PC-3 (cell line): ENCODE data around the gene CELF5. TPM values are rescaled to one million over a fixed set of nuclear protein-coding genes. Genes with fewer than 3 reads are reported as not detected.

ENCODE experiments used
- ATAC-seq: fragments of 200-7000 bp; cut with Tn5 transposase; 2 replicates; pipeline ENCODE4 v1.9.1; 2020; ENCODE audit warnings: mild to moderate bottlenecking, moderate library complexity
- BruUV-seq: library from RNA; stranded (reverse); fragments of 400-500 nt; replicated peaks from 2 replicates; lab custom pipeline; 2021; lab: Mats Ljungman, UMichigan
- CTCF ChIA-PET: fragments of 300-600 bp; sonication (Branson Sonifier 250); formaldehyde crosslinking; loops from one replicate; lab custom pipeline; 2022; ENCODE audit warnings: antibody characterized with exemption; lab: Charles Lee
- POLR2A ChIA-PET: fragments of 300-600 bp; sonication (Branson Sonifier 250); formaldehyde crosslinking; loops from one replicate; lab custom pipeline; 2022; ENCODE audit warnings: antibody characterized with exemption; ENCODE audit not compliant: unreplicated experiment; lab: Charles Lee
- DNase-seq: peaks from one replicate; pipeline ENCODE4 v3.0.0-alpha.2; 2015
- H2AFZ ChIP-seq: fragments of 300-600 bp; sonication (generic); 2 replicates; pipeline ENCODE4 v1.6.0; 2016; ENCODE audit warnings: antibody characterized with exemption, low read length
- H3F3A ChIP-seq: fragments of 300-600 bp; sonication (generic); one replicate; pipeline ENCODE4 v1.6.0; 2017; ENCODE audit warnings: antibody characterized with exemption, low read length, control low read depth, mild to moderate bottlenecking; ENCODE audit not compliant: unreplicated experiment
- H3K27ac ChIP-seq: fragments of 300-600 bp; sonication (generic); 2 replicates; pipeline ENCODE4 v1.5.1; 2016; ENCODE audit warnings: mild to moderate bottlenecking, low read length
- H3K27me3 ChIP-seq: fragments of 300-600 bp; sonication (generic); 2 replicates; pipeline ENCODE4 v1.6.1; 2016; ENCODE audit warnings: low read length, mixed read lengths
- H3K36me3 ChIP-seq: fragments of 300-600 bp; sonication (generic); 2 replicates; pipeline ENCODE4 v1.6.1; 2016; ENCODE audit warnings: low read depth, mixed run types, low read length, mixed read lengths
- H3K4me1 ChIP-seq: fragments of 300-600 bp; sonication (generic); 2 replicates; pipeline ENCODE4 v1.5.1; 2016; ENCODE audit warnings: low read length; ENCODE audit not compliant: insufficient read depth
- H3K4me2 ChIP-seq: fragments of 300-600 bp; sonication (generic); 2 replicates; pipeline ENCODE4 v1.6.0; 2016; ENCODE audit warnings: low read length
- H3K4me3 ChIP-seq: fragments of 300-600 bp; sonication (generic); 2 replicates; pipeline ENCODE4 v1.5.1; 2016; ENCODE audit warnings: mild to moderate bottlenecking, low read length, mixed read lengths
- H3K79me2 ChIP-seq: fragments of 300-600 bp; sonication (generic); 2 replicates; pipeline ENCODE4 v1.6.1; 2017; ENCODE audit warnings: low read length, mixed read lengths
- H3K9ac ChIP-seq: fragments of 300-600 bp; sonication (generic); 2 replicates; pipeline ENCODE4 v1.6.0; 2016; ENCODE audit warnings: mild to moderate bottlenecking, low read length
- H3K9me2 ChIP-seq: fragments of 300-600 bp; sonication (generic); replicated peaks from 2 replicates; pipeline ENCODE4 v1.6.1; 2016; ENCODE audit warnings: mixed run types, low read length, mixed read lengths
- H3K9me3 ChIP-seq: fragments of 300-600 bp; sonication (generic); 2 replicates; pipeline ENCODE4 v1.6.1; 2016; ENCODE audit warnings: low read length, mixed read lengths
- H4K20me1 ChIP-seq: fragments of 300-600 bp; sonication (generic); 2 replicates; pipeline ENCODE4 v1.6.1; 2016; ENCODE audit warnings: low read length, mixed read lengths
- CTCF ChIP-seq: fragments of 300-600 bp; sonication (generic); conservative IDR thresholded peaks from 2 replicates; pipeline ENCODE4 v1.5.1; 2017; ENCODE audit warnings: antibody characterized with exemption, low read depth, mild to moderate bottlenecking, low read length
- EZH2 ChIP-seq: fragments of 300-600 bp; sonication (generic); IDR thresholded peaks from one replicate; pipeline ENCODE4 v1.6.1; 2017; ENCODE audit warnings: antibody characterized with exemption, mild to moderate bottlenecking, low read length; ENCODE audit not compliant: unreplicated experiment
- EZH2phosphoT487 ChIP-seq: fragments of 300-600 bp; sonication (generic); IDR thresholded peaks from 2 replicates; pipeline ENCODE4 v1.6.1; 2018; ENCODE audit warnings: mild to moderate bottlenecking, antibody characterized with exemption, low read length, borderline replicate concordance
- intact Hi-C: fragments of 100-400 bp; cut with micrococcal nuclease; formaldehyde crosslinking; loops from 2 replicates; pipeline ENCODE4 v1.9.0; 2023
- total RNA-seq: library from RNA; depleted of rRNA; stranded (reverse); fragments of >200 nt; gene quantifications from 2 replicates; pipeline ENCODE4 v1.2.3, GENCODE V29; 2014

CELF5 gene
- total RNA-seq, 1 experiment from 2014 or later: 0.44 TPM

GRCh38 chr19:3266092-3266693, 41.7 kb downstream of the CELF5 start:
- ATAC-seq: no peak
- Histone ChIP-seq H3K27me3 (peaks cover 10% of the 10 kb centered on the region), H3K36me3 (no peaks in the 10 kb centered on the region), H3K9me3 (no peaks in the 10 kb centered on the region), H3K4me3 (no peak overlapping the region), H3F3A (no peaks in the 10 kb centered on the region), H3K27ac (no peak overlapping the region), H3K4me2 (no peak overlapping the region), H3K9ac (no peak overlapping the region), H3K79me2 (no peaks in the 10 kb centered on the region), H2AFZ (no peak overlapping the region), H4K20me1 (no peaks in the 10 kb centered on the region), H3K4me1 (no peaks in the 10 kb centered on the region), H3K9me2 (no peaks in the 10 kb centered on the region)
- intact Hi-C loops: no loop called here
- BruUV-seq: no TSS peak
- CTCF ChIA-PET: no interaction called here
- DNase-seq: no peak
- TF ChIP-seq EZH2 (no peak), EZH2phosphoT487 (no peak), CTCF (no peak)
- POLR2A ChIA-PET: no interaction called here

GRCh38 chr19:3266792-3267514, 42.5 kb downstream of the CELF5 start:
- H3K4me2 ChIP-seq: no peak overlapping the region
- intact Hi-C loops: no loop called here
- H3K9ac ChIP-seq: no peak overlapping the region
- no peaks in the 10 kb centered on the region for H3F3A ChIP-seq
- H4K20me1 ChIP-seq: no peaks in the 10 kb centered on the region
- H3K79me2 ChIP-seq: no peaks in the 10 kb centered on the region
- ATAC-seq (no peak), DNase-seq (no peak)
- H3K36me3 ChIP-seq: no peaks in the 10 kb centered on the region
- ChIA-PET POLR2A (no interaction called here), CTCF (no interaction called here)
- no peak overlapping the region for H3K27ac ChIP-seq
- H3K9me2 ChIP-seq: no peaks in the 10 kb centered on the region
- BruUV-seq: no TSS peak
- TF ChIP-seq CTCF: no peak
- TF ChIP-seq EZH2phosphoT487: no peak
- TF ChIP-seq EZH2: no peak
- no peak overlapping the region for H3K4me3 ChIP-seq
- H3K27me3 ChIP-seq: peaks cover 10% of the 10 kb centered on the region
- H2AFZ ChIP-seq: no peak overlapping the region
- no peaks in the 10 kb centered on the region for H3K9me3 ChIP-seq
- no peaks in the 10 kb centered on the region for H3K4me1 ChIP-seq

GRCh38 chr19:3268326-3268725, 43.9 kb downstream of the CELF5 start:
- CTCF ChIA-PET: interaction anchor here (0.7 kb wide), 1 partner anchor 59 kb away, joined by 3 read pairs; no protein-coding TSS in a partner anchor
- Histone ChIP-seq H3K36me3 (no peaks in the 10 kb centered on the region), H3F3A (no peaks in the 10 kb centered on the region), H2AFZ (no peak overlapping the region), H3K9me2 (no peaks in the 10 kb centered on the region), H3K4me2 (no peak overlapping the region), H3K9me3 (no peaks in the 10 kb centered on the region), H3K4me1 (no peaks in the 10 kb centered on the region), H3K4me3 (no peak overlapping the region), H3K9ac (no peak overlapping the region), H3K79me2 (no peaks in the 10 kb centered on the region), H3K27ac (no peak overlapping the region), H4K20me1 (no peaks in the 10 kb centered on the region), H3K27me3 (peaks cover 10% of the 10 kb centered on the region)
- TF ChIP-seq EZH2phosphoT487: no peak
- TF ChIP-seq EZH2: no peak
- TF ChIP-seq CTCF: no peak
- POLR2A ChIA-PET: no interaction called here
- BruUV-seq: no TSS peak
- ATAC-seq (no peak), DNase-seq (no peak)
- intact Hi-C loops: no loop called here
